HCT116 (cell line): ENCODE data around the gene UBQLNL.

Experiments
- CBX3 ChIP-seq: IDR thresholded peaks from 2 replicates; pipeline ENCODE4 v1.6.1; 2012; ENCODE audit warnings: low read depth
- CTCF ChIP-seq, 3 experiments: fragments of 200-600 bp in 1 of 3; sonication (generic) in 1 of 3; IDR thresholded peaks in 2 of 3; conservative IDR thresholded peaks in 1 of 3; 2 replicates each; pipeline ENCODE4 v1.5.1; 2012 to 2017; ENCODE audit warnings: low read depth in 2 of 3, low read length in 2 of 3, antibody characterized with exemption in 1 of 3, borderline replicate concordance in 1 of 3, control low read depth in 1 of 3, mild to moderate bottlenecking in 1 of 3, mixed read lengths in 1 of 3, mixed run types in 1 of 3, moderate library complexity in 1 of 3; ENCODE audit not compliant: insufficient read depth in 1 of 3
- EGR1 ChIP-seq: IDR thresholded peaks from 2 replicates; pipeline ENCODE4 v1.6.1; 2012; ENCODE audit warnings: low read depth
- EZH2 ChIP-seq: fragments of 200-600 bp; sonication (generic); IDR thresholded peaks from 2 replicates; pipeline ENCODE4 v1.6.1; 2017; ENCODE audit warnings: antibody characterized with exemption, mixed run types
- JUND ChIP-seq: IDR thresholded peaks from 2 replicates; pipeline ENCODE4 v1.6.1; 2012
- POLR2A ChIP-seq: IDR thresholded peaks from 2 replicates; pipeline ENCODE4 v1.7.0; 2011; ENCODE audit warnings: borderline replicate concordance; ENCODE audit not compliant: insufficient read depth, insufficient read length; ENCODE audit errors: extremely low read depth
- POLR2AphosphoS5 ChIP-seq: IDR thresholded peaks from 2 replicates; pipeline ENCODE4 v1.6.1; 2011; ENCODE audit warnings: mild to moderate bottlenecking, low read depth, low read length, moderate library complexity
- REST ChIP-seq: IDR thresholded peaks from 2 replicates; pipeline ENCODE4 v1.6.1; 2012; ENCODE audit warnings: low read depth
- SIN3A ChIP-seq: IDR thresholded peaks from 2 replicates; pipeline ENCODE4 v1.6.1; 2012; ENCODE audit warnings: low read depth
- SP1 ChIP-seq: IDR thresholded peaks from 2 replicates; pipeline ENCODE4 v1.6.1; 2012; ENCODE audit warnings: low read depth
- YY1 ChIP-seq: IDR thresholded peaks from 2 replicates; pipeline ENCODE4 v1.6.1; 2011; ENCODE audit warnings: low read length, low read depth, moderate library complexity, mild to moderate bottlenecking; ENCODE audit not compliant: insufficient replicate concordance; ENCODE audit errors: extremely low read depth
- ZNF274 ChIP-seq: fragments of 200-500 bp; sonication (Bioruptor generic); IDR thresholded peaks from 2 replicates; pipeline ENCODE4 v1.6.1; 2014; ENCODE audit warnings: mild to moderate bottlenecking, low read depth, low read length, inconsistent platforms
- TF ChIP-seq, protein P1 (sequence below): IDR thresholded peaks from 2 replicates; pipeline ENCODE4 v1.6.1; 2012

DNA sequence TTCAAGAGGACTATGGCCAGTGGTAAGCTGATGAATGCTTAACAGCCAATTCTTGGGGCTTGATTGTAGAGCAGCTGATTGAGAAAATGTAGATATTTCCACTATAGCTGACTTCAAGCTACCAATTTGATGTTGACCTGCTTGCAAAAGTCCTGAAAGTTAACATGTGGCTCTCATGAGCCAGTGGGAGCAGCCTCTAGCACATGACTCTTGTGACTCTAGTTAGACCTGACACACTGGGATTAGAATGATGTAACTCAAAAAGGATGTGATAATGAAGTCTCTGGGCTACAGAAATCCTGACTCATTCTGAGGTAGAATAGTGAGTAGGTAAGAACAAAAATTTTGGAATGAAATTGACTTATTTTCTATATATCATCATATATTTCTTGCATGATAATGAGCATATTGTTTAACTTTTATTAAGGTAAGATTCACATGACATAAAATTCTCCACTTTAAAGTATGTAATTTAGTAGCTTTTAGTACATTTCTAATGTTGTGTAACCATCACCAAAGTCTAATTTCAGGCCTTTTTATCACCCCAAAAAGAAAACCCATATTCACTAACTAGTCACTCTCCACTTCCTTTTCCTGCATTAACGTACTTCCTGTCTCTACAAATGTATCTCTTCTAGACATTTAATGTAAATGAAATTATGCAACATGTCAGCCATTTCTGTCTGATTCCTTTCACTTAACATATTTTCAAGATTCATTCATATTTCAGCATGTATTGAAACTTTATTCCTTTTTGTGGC, 47.9 kb upstream of the UBQLNL start:
- TF ChIP-seq POLR2AphosphoS5 (no peak), CTCF (IDR thresholded peaks at IDR 0.05 in 2 of 3, conservative IDR thresholded peaks at IDR 0.05 in 1 of 3; ENCODE audit: borderline replicate concordance in 1 of 3, insufficient read depth in 1 of 3, low read depth in 2 of 3, low read length in 2 of 3) (no peak), JUND (no peak), EGR1 (no peak), SP1 (no peak), POLR2A (no peak), ZNF274 (no peak), SIN3A (no peak), EZH2 (no peak), CBX3 (no peak), REST (no peak), YY1 (no peak)
- TF ChIP-seq, protein P1, sequence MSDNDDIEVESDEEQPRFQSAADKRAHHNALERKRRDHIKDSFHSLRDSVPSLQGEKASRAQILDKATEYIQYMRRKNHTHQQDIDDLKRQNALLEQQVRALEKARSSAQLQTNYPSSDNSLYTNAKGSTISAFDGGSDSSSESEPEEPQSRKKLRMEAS: no peak
